WTC11 (cell line): Measurements from ENCODE around the gene MYH16. TPM values are rescaled to one million over a fixed set of nuclear protein-coding genes. Genes with fewer than 3 reads are reported as not detected.

ENCODE experiments used
- ATAC-seq: fragments of 200-7000 bp; cut with Tn5 transposase; 2 replicates; pipeline ENCODE4 v1.10.0; 2021; ENCODE audit warnings: mild to moderate bottlenecking, moderate library complexity
- CTCF ChIA-PET: fragments of 300-600 bp; sonication (Branson Sonifier 250); formaldehyde crosslinking; loops from one replicate; lab custom pipeline; 2021; ENCODE audit warnings: antibody characterized with exemption; lab: Charles Lee
- POLR2A ChIA-PET: fragments of 350-600 bp; sonication (Branson Sonifier 250); formaldehyde crosslinking; loops from one replicate; lab custom pipeline; 2021; ENCODE audit warnings: antibody characterized with exemption; lab: Charles Lee
- DNase-seq: peaks from one replicate; pipeline ENCODE4 v3.0.0; 2021; ENCODE audit warnings: low spot score
- H3K27ac Mint-ChIP-seq: 2 replicates; pipeline ENCODE4 v1.8.0; 2021; ENCODE audit warnings: mixed read lengths
- H3K27me3 Mint-ChIP-seq: 2 replicates; pipeline ENCODE4 v1.8.0; 2021; ENCODE audit warnings: low read depth, mild to moderate bottlenecking, moderate library complexity, mixed read lengths
- H3K36me3 Mint-ChIP-seq: 2 replicates; pipeline ENCODE4 v1.8.0; 2021; ENCODE audit warnings: mixed read lengths
- H3K4me1 Mint-ChIP-seq: 2 replicates; pipeline ENCODE4 v1.8.0; 2022; ENCODE audit warnings: mixed read lengths
- H3K4me3 Mint-ChIP-seq: 2 replicates; pipeline ENCODE4 v1.8.0; 2021; ENCODE audit warnings: mild to moderate bottlenecking, moderate library complexity, mixed read lengths
- H3K9me3 Mint-ChIP-seq: 2 replicates; pipeline ENCODE4 v1.8.0; 2021; ENCODE audit warnings: mixed read lengths
- CREB1 ChIP-seq: sonication (generic); formaldehyde crosslinking; IDR thresholded peaks from 2 replicates; pipeline ENCODE4 v1.8.0; 2023; ENCODE audit warnings: mild to moderate bottlenecking, missing genetic modification reagents
- CREM ChIP-seq: sonication (generic); formaldehyde crosslinking; IDR thresholded peaks from 2 replicates; pipeline ENCODE4 v1.8.1; 2022; ENCODE audit warnings: mild to moderate bottlenecking, missing genetic modification reagents, moderate library complexity
- E2F1 ChIP-seq: sonication (generic); formaldehyde crosslinking; IDR thresholded peaks from 2 replicates; pipeline ENCODE4 v1.8.0; 2022; ENCODE audit warnings: mild to moderate bottlenecking, missing genetic modification reagents
- ERG ChIP-seq: fragments of 250-450 bp; sonication (Bioruptor Pico); IDR thresholded peaks from 2 replicates; pipeline ENCODE4 v1.8.0; 2021; ENCODE audit warnings: mild to moderate bottlenecking
- FOXJ3 ChIP-seq: sonication (generic); formaldehyde crosslinking; IDR thresholded peaks from 2 replicates; pipeline ENCODE4 v1.9.0; 2021; ENCODE audit warnings: missing genetic modification reagents, mild to moderate bottlenecking, borderline replicate concordance
- HMGA2 ChIP-seq: fragments of 250-450 bp; sonication (Bioruptor Pico); IDR thresholded peaks from 2 replicates; pipeline ENCODE4 v1.4.0; 2021; ENCODE audit warnings: mild to moderate bottlenecking, moderate library complexity
- IRF1 ChIP-seq: sonication (generic); formaldehyde crosslinking; IDR thresholded peaks from 2 replicates; pipeline ENCODE4 v1.8.0; 2023; ENCODE audit warnings: missing genetic modification reagents
- IRF2 ChIP-seq: sonication (generic); formaldehyde crosslinking; IDR thresholded peaks from 2 replicates; pipeline ENCODE4 v1.8.0; 2022; ENCODE audit warnings: low read depth, missing genetic modification reagents, borderline replicate concordance
- MAX ChIP-seq: sonication (generic); formaldehyde crosslinking; IDR thresholded peaks from 2 replicates; pipeline ENCODE4 v1.8.0; 2022; ENCODE audit warnings: mild to moderate bottlenecking, missing genetic modification reagents
- MXD4 ChIP-seq: fragments of 250-450 bp; sonication (Bioruptor Pico); IDR thresholded peaks from 2 replicates; pipeline ENCODE4 v1.8.0; 2021; ENCODE audit warnings: mild to moderate bottlenecking, moderate library complexity, borderline replicate concordance
- NFYB ChIP-seq: sonication (generic); formaldehyde crosslinking; conservative IDR thresholded peaks from 2 replicates; pipeline ENCODE4 v1.8.0; 2022; ENCODE audit warnings: low read depth, missing genetic modification reagents
- NR2C2 ChIP-seq: sonication (generic); formaldehyde crosslinking; IDR thresholded peaks from 2 replicates; pipeline ENCODE4 v1.8.0; 2022; ENCODE audit warnings: mild to moderate bottlenecking, missing genetic modification reagents
- SP1 ChIP-seq: sonication (generic); formaldehyde crosslinking; conservative IDR thresholded peaks from 2 replicates; pipeline ENCODE4 v1.8.1; 2022; ENCODE audit warnings: missing genetic modification reagents
- STAT6 ChIP-seq: sonication (generic); formaldehyde crosslinking; conservative IDR thresholded peaks from 2 replicates; pipeline ENCODE4 v1.8.1; 2023; ENCODE audit warnings: mild to moderate bottlenecking, low read depth, missing genetic modification reagents, moderate library complexity
- TEAD4 ChIP-seq: sonication (generic); formaldehyde crosslinking; IDR thresholded peaks from 2 replicates; pipeline ENCODE4 v1.8.0; 2022; ENCODE audit warnings: mild to moderate bottlenecking, missing genetic modification reagents
- ZNF138 ChIP-seq: sonication (generic); formaldehyde crosslinking; conservative IDR thresholded peaks from 2 replicates; pipeline ENCODE4 v1.8.1; 2022; ENCODE audit warnings: mild to moderate bottlenecking, moderate library complexity, missing genetic modification reagents
- ZNF232 ChIP-seq: sonication (generic); formaldehyde crosslinking; IDR thresholded peaks from 2 replicates; pipeline ENCODE4 v1.8.0; 2022; ENCODE audit warnings: mild to moderate bottlenecking, missing genetic modification reagents
- ZNF317 ChIP-seq: sonication (generic); formaldehyde crosslinking; IDR thresholded peaks from 2 replicates; pipeline ENCODE4 v1.8.1; 2023; ENCODE audit warnings: low read depth, mild to moderate bottlenecking, moderate library complexity, missing genetic modification reagents, borderline replicate concordance
- ZNF423 ChIP-seq: fragments of 250-450 bp; sonication (Bioruptor Pico); IDR thresholded peaks from 2 replicates; pipeline ENCODE4 v2.1.2; 2022; ENCODE audit warnings: mild to moderate bottlenecking, moderate library complexity
- ZSCAN18 ChIP-seq: fragments of 250-450 bp; sonication (Bioruptor Pico); IDR thresholded peaks from 2 replicates; pipeline ENCODE4 v2.1.2; 2022; ENCODE audit warnings: mild to moderate bottlenecking, moderate library complexity
- total RNA-seq: library from RNA; stranded (reverse); gene quantifications from 3 replicates; pipeline ENCODE4 v1.2.3, GENCODE V29; 2021

MYH16 gene
- total RNA-seq, 1 experiment from 2014 or later, result not detected

- ATAC-seq, result no peak
Observed at GRCh38 chr7:99254390-99254789, 18.2 kb upstream of the MYH16 start.

More at GRCh38 chr7:99254390-99254789, 18.2 kb upstream of the MYH16 start:
- Mint-ChIP-seq H3K4me3 (no peak overlapping the region), H3K9me3 (no peaks in the 10 kb centered on the region), H3K4me1 (peaks cover 10% of the 10 kb centered on the region), H3K27ac (no peak overlapping the region), H3K36me3 (no peaks in the 10 kb centered on the region), H3K27me3 (no peaks in the 10 kb centered on the region; the same call in 1 of the 2 replicates)
- ChIA-PET POLR2A (interaction anchor here (0.7 kb wide), 1 partner anchor 205 kb away, joined by 3 read pairs; no protein-coding TSS in a partner anchor), CTCF (no interaction called here)
- no peak for DNase-seq
- no peak for TF ChIP-seq NFYB (CRISPR knock-in tag)
- no peak for TF ChIP-seq ZNF232 (CRISPR knock-in tag)
- TF ChIP-seq STAT6 (CRISPR knock-in tag), result no peak
- no peak for TF ChIP-seq NR2C2 (CRISPR knock-in tag)
- TF ChIP-seq SP1 (CRISPR knock-in tag), result no peak
- no peak for TF ChIP-seq MXD4 (CRISPR knock-in tag)
- TF ChIP-seq MAX (CRISPR knock-in tag), result no peak
- TF ChIP-seq FOXJ3 (CRISPR knock-in tag), result no peak
- no peak for TF ChIP-seq HMGA2 (CRISPR knock-in tag)
- no peak for TF ChIP-seq ZNF138 (CRISPR knock-in tag)
- TF ChIP-seq IRF2 (CRISPR knock-in tag), result no peak
- no peak for TF ChIP-seq E2F1 (CRISPR knock-in tag)
- TF ChIP-seq CREM (CRISPR knock-in tag), result no peak
- TF ChIP-seq CREB1, result no peak
- no peak for TF ChIP-seq ERG
- no peak for TF ChIP-seq IRF1 (CRISPR knock-in tag)
- TF ChIP-seq ZNF423 (CRISPR knock-in tag), result no peak
- TF ChIP-seq TEAD4 (CRISPR knock-in tag), result no peak
- TF ChIP-seq ZSCAN18 (CRISPR knock-in tag), result no peak
- no peak for TF ChIP-seq ZNF317 (CRISPR knock-in tag)
- TF ChIP-seq, all 79 proteins: peak for 0
